GM23338 (cell line): Measurements from ENCODE around the gene SBK1. TPM values are rescaled to one million over a fixed set of nuclear protein-coding genes. Genes with fewer than 3 reads are reported as not detected.

Source experiments
- ATAC-seq: fragments of 200-7000 bp; cut with Tn5 transposase; 3 replicates; pipeline ENCODE4 v1.9.1; 2020
- DNase-seq: peaks from one replicate; pipeline ENCODE4 v3.0.0-alpha.2; 2015; ENCODE audit warnings: low spot score
- H2AFZ ChIP-seq: fragments of 200-600 bp; sonication (generic); 2 replicates; pipeline ENCODE4 v1.8.0; 2016; ENCODE audit warnings: antibody characterized with exemption, mild to moderate bottlenecking, moderate library complexity
- H3F3A ChIP-seq: fragments of 200-600 bp; sonication (generic); replicated peaks from 2 replicates; pipeline ENCODE4 v1.8.0; 2017; ENCODE audit warnings: antibody characterized with exemption, mixed run types, low read depth
- H3K27ac ChIP-seq: fragments of 200-600 bp; sonication (generic); 2 replicates; pipeline ENCODE4 v1.6.1; 2016; ENCODE audit warnings: low read depth
- H3K27me3 ChIP-seq: fragments of 200-600 bp; sonication (generic); 2 replicates; pipeline ENCODE4 v1.8.0; 2016; ENCODE audit warnings: mild to moderate bottlenecking, mixed run types, moderate library complexity; ENCODE audit not compliant: insufficient read depth
- H3K36me3 ChIP-seq: fragments of 200-600 bp; sonication (generic); 2 replicates; pipeline ENCODE4 v1.8.0; 2016; ENCODE audit warnings: mild to moderate bottlenecking; ENCODE audit not compliant: insufficient read depth
- H3K4me1 ChIP-seq: fragments of 200-600 bp; sonication (generic); 2 replicates; pipeline ENCODE4 v1.8.0; 2016; ENCODE audit warnings: mild to moderate bottlenecking, moderate library complexity; ENCODE audit not compliant: insufficient read depth
- H3K4me2 ChIP-seq: fragments of 200-600 bp; sonication (generic); 2 replicates; pipeline ENCODE4 v1.7.1; 2017; ENCODE audit warnings: mixed run types
- H3K4me3 ChIP-seq: fragments of 200-600 bp; sonication (generic); 2 replicates; pipeline ENCODE4 v1.6.1; 2016; ENCODE audit warnings: mixed run types
- H3K79me2 ChIP-seq: fragments of 200-600 bp; sonication (generic); replicated peaks from 2 replicates; pipeline ENCODE4 v1.8.0; 2017; ENCODE audit warnings: mild to moderate bottlenecking; ENCODE audit not compliant: insufficient read depth
- H3K9me2 ChIP-seq: fragments of 200-600 bp; sonication (generic); 2 replicates; pipeline ENCODE4 v1.8.0; 2017; ENCODE audit not compliant: insufficient read depth
- H4K20me1 ChIP-seq: fragments of 200-600 bp; sonication (generic); replicated peaks from 2 replicates; pipeline ENCODE4 v1.8.0; 2017; ENCODE audit warnings: mild to moderate bottlenecking; ENCODE audit not compliant: insufficient read depth
- H3K27ac Mint-ChIP-seq: 2 replicates; pipeline ENCODE4 v1.8.0; 2020; ENCODE audit warnings: inconsistent platforms, mild to moderate bottlenecking, moderate library complexity, mixed read lengths
- H3K27me3 Mint-ChIP-seq: 3 replicates; pipeline ENCODE4 v1.8.0; 2022; ENCODE audit warnings: low read depth, mild to moderate bottlenecking, moderate library complexity, mixed read lengths, inconsistent platforms; ENCODE audit not compliant: insufficient read depth, poor library complexity
- H3K36me3 Mint-ChIP-seq: 3 replicates; pipeline ENCODE4 v1.8.0; 2021; ENCODE audit warnings: low read depth, mild to moderate bottlenecking, inconsistent platforms, moderate library complexity, mixed read lengths
- H3K4me1 Mint-ChIP-seq: 3 replicates; pipeline ENCODE4 v1.8.0; 2020; ENCODE audit warnings: mild to moderate bottlenecking, inconsistent platforms, mixed read lengths
- H3K4me3 Mint-ChIP-seq: 3 replicates; pipeline ENCODE4 v1.8.0; 2021; ENCODE audit warnings: moderate library complexity, mild to moderate bottlenecking, inconsistent platforms, mixed read lengths
- H3K9me3 Mint-ChIP-seq: 3 replicates; pipeline ENCODE4 v1.8.0; 2020; ENCODE audit warnings: moderate library complexity, mild to moderate bottlenecking, inconsistent platforms, mixed read lengths
- CREB1 ChIP-seq: fragments of 250-450 bp; sonication (Bioruptor Pico); IDR thresholded peaks from 2 replicates; pipeline ENCODE4 v1.5.0; 2020; ENCODE audit warnings: low read depth, mild to moderate bottlenecking, moderate library complexity
- EZH2 ChIP-seq: fragments of 200-600 bp; sonication (generic); IDR thresholded peaks from one replicate; pipeline ENCODE4 v1.8.0; 2017; ENCODE audit warnings: antibody characterized with exemption, mild to moderate bottlenecking, low read depth; ENCODE audit not compliant: unreplicated experiment
- EZH2phosphoT487 ChIP-seq: fragments of 200-600 bp; sonication (generic); IDR thresholded peaks from one replicate; pipeline ENCODE4 v1.8.1; 2018; ENCODE audit warnings: antibody characterized with exemption; ENCODE audit not compliant: unreplicated experiment
- POLR2AphosphoS5 ChIP-seq: IDR thresholded peaks from 2 replicates; pipeline ENCODE4 v1.6.1; 2016; ENCODE audit warnings: antibody characterized with exemption, low read depth
- STAT1 ChIP-seq: IDR thresholded peaks from one replicate; pipeline ENCODE4 v1.6.1; 2016; ENCODE audit warnings: antibody characterized with exemption; ENCODE audit not compliant: unreplicated experiment
- ZNF114 ChIP-seq: fragments of 250-450 bp; sonication (Bioruptor Pico); IDR thresholded peaks from 2 replicates; pipeline ENCODE4 v1.5.0; 2020; ENCODE audit warnings: mild to moderate bottlenecking, moderate library complexity
- ZNF331 ChIP-seq: fragments of 250-450 bp; sonication (Bioruptor Pico); IDR thresholded peaks from 2 replicates; pipeline ENCODE4 v1.5.0; 2020; ENCODE audit warnings: low read depth, mild to moderate bottlenecking, moderate library complexity
- polyA plus RNA-seq: library from polyadenylated mRNA; unstranded; fragments of >200 nt; fragmentation: Nextera tagmentation; extraction: Ambion mirVana; gene quantifications from 2 replicates; pipeline ENCODE4 v1.2.1, GENCODE V29; 2016
- total RNA-seq: library from RNA; depleted of rRNA; stranded (reverse); fragments of >200 nt; shearing (Covaris generic); gene quantifications from 2 replicates; pipeline ENCODE4 v1.2.3, GENCODE V29; 2014
- TF ChIP-seq, protein P1 (sequence below): IDR thresholded peaks from one replicate; pipeline ENCODE4 v1.6.1; 2018; ENCODE audit warnings: antibody characterized with exemption; ENCODE audit not compliant: unreplicated experiment
- TF ChIP-seq, protein P2 (sequence below), 2 experiments: fragments of 200-600 bp in 1 of 2; sonication (generic) in 1 of 2; conservative IDR thresholded peaks; 2 replicates each; pipeline versions ENCODE4 v1.5.1 to v1.6.1; 2016 to 2017; ENCODE audit warnings: antibody characterized with exemption in 2 of 2, low read depth in 2 of 2, mild to moderate bottlenecking in 2 of 2, moderate library complexity in 1 of 2
- TF ChIP-seq, protein P3 (sequence below): fragments of 250-450 bp; sonication (Bioruptor Pico); IDR thresholded peaks from 2 replicates; pipeline ENCODE4 v1.5.0; 2020; ENCODE audit warnings: mild to moderate bottlenecking, moderate library complexity

Gene SBK1
- total and polyA plus RNA-seq, 2 experiments from 2014 or later: 23.9 to 68.1 TPM

DNA sequence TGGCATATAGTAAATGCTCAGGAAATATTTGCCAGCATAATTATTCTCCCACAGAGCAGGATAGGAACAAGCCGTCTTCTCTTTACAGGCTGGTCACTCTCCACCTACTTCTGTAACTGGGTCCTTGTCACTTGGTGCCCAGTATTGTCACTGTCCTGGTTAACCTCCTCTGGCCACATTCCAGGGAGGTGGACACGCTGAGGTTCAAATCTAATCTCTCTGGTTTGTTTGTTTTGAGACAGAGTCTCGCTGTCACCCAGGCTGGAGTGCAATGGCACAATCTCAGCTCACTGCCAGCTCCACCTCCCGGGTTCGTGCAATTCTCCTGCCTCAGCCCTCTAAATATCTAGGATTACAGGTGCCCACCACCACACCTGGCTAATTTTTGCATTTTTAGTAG lies 15.6 kb downstream of the SBK1 start (continued):
- TF ChIP-seq, protein P1, sequence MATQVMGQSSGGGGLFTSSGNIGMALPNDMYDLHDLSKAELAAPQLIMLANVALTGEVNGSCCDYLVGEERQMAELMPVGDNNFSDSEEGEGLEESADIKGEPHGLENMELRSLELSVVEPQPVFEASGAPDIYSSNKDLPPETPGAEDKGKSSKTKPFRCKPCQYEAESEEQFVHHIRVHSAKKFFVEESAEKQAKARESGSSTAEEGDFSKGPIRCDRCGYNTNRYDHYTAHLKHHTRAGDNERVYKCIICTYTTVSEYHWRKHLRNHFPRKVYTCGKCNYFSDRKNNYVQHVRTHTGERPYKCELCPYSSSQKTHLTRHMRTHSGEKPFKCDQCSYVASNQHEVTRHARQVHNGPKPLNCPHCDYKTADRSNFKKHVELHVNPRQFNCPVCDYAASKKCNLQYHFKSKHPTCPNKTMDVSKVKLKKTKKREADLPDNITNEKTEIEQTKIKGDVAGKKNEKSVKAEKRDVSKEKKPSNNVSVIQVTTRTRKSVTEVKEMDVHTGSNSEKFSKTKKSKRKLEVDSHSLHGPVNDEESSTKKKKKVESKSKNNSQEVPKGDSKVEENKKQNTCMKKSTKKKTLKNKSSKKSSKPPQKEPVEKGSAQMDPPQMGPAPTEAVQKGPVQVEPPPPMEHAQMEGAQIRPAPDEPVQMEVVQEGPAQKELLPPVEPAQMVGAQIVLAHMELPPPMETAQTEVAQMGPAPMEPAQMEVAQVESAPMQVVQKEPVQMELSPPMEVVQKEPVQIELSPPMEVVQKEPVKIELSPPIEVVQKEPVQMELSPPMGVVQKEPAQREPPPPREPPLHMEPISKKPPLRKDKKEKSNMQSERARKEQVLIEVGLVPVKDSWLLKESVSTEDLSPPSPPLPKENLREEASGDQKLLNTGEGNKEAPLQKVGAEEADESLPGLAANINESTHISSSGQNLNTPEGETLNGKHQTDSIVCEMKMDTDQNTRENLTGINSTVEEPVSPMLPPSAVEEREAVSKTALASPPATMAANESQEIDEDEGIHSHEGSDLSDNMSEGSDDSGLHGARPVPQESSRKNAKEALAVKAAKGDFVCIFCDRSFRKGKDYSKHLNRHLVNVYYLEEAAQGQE: no peak
- TF ChIP-seq, protein P2, sequence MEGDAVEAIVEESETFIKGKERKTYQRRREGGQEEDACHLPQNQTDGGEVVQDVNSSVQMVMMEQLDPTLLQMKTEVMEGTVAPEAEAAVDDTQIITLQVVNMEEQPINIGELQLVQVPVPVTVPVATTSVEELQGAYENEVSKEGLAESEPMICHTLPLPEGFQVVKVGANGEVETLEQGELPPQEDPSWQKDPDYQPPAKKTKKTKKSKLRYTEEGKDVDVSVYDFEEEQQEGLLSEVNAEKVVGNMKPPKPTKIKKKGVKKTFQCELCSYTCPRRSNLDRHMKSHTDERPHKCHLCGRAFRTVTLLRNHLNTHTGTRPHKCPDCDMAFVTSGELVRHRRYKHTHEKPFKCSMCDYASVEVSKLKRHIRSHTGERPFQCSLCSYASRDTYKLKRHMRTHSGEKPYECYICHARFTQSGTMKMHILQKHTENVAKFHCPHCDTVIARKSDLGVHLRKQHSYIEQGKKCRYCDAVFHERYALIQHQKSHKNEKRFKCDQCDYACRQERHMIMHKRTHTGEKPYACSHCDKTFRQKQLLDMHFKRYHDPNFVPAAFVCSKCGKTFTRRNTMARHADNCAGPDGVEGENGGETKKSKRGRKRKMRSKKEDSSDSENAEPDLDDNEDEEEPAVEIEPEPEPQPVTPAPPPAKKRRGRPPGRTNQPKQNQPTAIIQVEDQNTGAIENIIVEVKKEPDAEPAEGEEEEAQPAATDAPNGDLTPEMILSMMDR (conservative IDR thresholded peaks at IDR 0.05; ENCODE audit: low read depth in 2 of 2): no peak
- no peak for TF ChIP-seq EZH2phosphoT487
- TF ChIP-seq ZNF331 (CRISPR knock-in tag): no peak
- TF ChIP-seq EZH2: no peak
- no peak for TF ChIP-seq ZNF114 (CRISPR knock-in tag)
- no peak for TF ChIP-seq POLR2AphosphoS5
- TF ChIP-seq CREB1: no peak

DNA sequence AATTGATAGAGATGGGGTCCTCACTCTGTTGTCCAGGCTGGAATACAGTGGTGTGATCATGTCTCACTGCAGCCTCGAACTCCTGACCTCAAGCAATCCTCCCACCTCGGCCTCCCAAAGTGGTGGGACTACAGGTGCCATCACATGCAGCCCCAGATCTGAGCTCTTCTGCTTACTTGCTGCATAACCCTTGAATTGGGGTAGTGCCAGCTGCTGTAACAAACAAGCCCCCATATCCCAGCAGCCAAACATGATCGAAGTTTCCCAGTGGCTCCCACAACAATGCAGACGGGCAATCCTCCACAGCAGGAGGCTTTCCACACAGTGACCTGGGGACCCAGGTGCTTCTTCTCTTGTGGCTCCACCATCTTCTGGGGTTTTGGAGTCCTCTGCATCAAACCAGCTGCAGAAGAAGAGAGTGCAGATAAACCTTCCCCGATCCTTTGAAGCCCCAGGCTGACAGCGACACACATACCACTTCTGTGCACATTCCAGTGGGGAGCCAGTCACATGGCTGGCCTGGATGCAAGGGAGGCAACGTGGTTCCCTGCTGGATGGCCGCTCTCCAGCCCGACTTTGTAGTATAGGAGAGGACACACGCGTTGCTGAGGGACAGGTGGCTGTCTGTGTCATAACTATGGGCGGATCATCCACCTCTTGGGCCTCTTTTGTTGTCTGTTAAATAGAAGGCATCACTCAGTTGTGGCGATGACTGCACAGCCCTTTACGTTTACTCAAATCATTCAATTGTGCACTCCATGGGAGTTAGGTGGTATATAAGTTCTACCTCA lies 16.7 kb downstream of the SBK1 start:
- peaks cover 7% of the 10 kb centered on the region for H3K27me3 Mint-ChIP-seq
- H3K4me1 Mint-ChIP-seq: no peaks in the 10 kb centered on the region; the same call in 2 of the 3 replicates
- Histone ChIP-seq H3K27ac (no peak overlapping the region), H3K4me1 (no peaks in the 10 kb centered on the region), H3F3A (no peaks in the 10 kb centered on the region), H3K79me2 (peaks cover 52% of the 10 kb centered on the region), H3K36me3 (no peaks in the 10 kb centered on the region; the same call in 1 of the 2 replicates), H2AFZ (no peak overlapping the region), H3K27me3 (no peaks in the 10 kb centered on the region), H3K4me2 (no peak overlapping the region), H4K20me1 (peaks cover 8% of the 10 kb centered on the region; the same call in 1 of the 2 replicates), H3K9me2 (no peaks in the 10 kb centered on the region), H3K4me3 (no peak overlapping the region)
- peaks cover 45% of the 10 kb centered on the region for H3K36me3 Mint-ChIP-seq
- DNase-seq (no peak), ATAC-seq (no peak)
- no peak overlapping the region; the same call in 2 of the 3 replicates for H3K4me3 Mint-ChIP-seq
- H3K27ac Mint-ChIP-seq: no peak overlapping the region
- no peaks in the 10 kb centered on the region; the same call in 2 of the 3 replicates for H3K9me3 Mint-ChIP-seq
- TF ChIP-seq EZH2phosphoT487 (no peak), ZNF114 (CRISPR knock-in tag) (no peak), STAT1 (no peak), EZH2 (no peak)
- TF ChIP-seq, protein P3, sequence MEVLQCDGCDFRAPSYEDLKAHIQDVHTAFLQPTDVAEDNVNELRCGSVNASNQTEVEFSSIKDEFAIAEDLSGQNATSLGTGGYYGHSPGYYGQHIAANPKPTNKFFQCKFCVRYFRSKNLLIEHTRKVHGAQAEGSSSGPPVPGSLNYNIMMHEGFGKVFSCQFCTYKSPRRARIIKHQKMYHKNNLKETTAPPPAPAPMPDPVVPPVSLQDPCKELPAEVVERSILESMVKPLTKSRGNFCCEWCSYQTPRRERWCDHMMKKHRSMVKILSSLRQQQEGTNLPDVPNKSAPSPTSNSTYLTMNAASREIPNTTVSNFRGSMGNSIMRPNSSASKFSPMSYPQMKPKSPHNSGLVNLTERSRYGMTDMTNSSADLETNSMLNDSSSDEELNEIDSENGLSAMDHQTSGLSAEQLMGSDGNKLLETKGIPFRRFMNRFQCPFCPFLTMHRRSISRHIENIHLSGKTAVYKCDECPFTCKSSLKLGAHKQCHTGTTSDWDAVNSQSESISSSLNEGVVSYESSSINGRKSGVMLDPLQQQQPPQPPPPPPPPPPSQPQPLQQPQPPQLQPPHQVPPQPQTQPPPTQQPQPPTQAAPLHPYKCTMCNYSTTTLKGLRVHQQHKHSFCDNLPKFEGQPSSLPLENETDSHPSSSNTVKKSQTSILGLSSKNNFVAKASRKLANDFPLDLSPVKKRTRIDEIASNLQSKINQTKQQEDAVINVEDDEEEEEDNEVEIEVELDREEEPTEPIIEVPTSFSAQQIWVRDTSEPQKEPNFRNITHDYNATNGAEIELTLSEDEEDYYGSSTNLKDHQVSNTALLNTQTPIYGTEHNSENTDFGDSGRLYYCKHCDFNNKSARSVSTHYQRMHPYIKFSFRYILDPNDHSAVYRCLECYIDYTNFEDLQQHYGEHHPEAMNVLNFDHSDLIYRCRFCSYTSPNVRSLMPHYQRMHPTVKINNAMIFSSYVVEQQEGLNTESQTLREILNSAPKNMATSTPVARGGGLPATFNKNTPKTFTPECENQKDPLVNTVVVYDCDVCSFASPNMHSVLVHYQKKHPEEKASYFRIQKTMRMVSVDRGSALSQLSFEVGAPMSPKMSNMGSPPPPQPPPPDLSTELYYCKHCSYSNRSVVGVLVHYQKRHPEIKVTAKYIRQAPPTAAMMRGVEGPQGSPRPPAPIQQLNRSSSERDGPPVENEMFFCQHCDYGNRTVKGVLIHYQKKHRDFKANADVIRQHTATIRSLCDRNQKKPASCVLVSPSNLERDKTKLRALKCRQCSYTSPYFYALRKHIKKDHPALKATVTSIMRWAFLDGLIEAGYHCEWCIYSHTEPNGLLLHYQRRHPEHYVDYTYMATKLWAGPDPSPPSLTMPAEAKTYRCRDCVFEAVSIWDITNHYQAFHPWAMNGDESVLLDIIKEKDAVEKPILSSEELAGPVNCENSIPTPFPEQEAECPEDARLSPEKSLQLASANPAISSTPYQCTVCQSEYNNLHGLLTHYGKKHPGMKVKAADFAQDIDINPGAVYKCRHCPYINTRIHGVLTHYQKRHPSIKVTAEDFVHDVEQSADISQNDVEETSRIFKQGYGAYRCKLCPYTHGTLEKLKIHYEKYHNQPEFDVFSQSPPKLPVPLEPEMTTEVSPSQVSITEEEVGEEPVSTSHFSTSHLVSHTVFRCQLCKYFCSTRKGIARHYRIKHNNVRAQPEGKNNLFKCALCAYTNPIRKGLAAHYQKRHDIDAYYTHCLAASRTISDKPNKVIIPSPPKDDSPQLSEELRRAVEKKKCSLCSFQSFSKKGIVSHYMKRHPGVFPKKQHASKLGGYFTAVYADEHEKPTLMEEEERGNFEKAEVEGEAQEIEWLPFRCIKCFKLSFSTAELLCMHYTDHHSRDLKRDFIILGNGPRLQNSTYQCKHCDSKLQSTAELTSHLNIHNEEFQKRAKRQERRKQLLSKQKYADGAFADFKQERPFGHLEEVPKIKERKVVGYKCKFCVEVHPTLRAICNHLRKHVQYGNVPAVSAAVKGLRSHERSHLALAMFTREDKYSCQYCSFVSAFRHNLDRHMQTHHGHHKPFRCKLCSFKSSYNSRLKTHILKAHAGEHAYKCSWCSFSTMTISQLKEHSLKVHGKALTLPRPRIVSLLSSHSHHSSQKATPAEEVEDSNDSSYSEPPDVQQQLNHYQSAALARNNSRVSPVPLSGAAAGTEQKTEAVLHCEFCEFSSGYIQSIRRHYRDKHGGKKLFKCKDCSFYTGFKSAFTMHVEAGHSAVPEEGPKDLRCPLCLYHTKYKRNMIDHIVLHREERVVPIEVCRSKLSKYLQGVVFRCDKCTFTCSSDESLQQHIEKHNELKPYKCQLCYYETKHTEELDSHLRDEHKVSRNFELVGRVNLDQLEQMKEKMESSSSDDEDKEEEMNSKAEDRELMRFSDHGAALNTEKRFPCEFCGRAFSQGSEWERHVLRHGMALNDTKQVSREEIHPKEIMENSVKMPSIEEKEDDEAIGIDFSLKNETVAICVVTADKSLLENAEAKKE (CRISPR knock-in tag): no peak
